ENCODE data around the gene TSPAN14. TPM values are rescaled to one million over a fixed set of nuclear protein-coding genes. Genes with fewer than 3 reads are reported as not detected.
A peak's percentile ranks its signal among the peaks of the same experiment; 100 is the strongest.
"Not testable (repeated sequence)": the region's sequence is repeated elsewhere in the genome, so short reads cannot be mapped to it uniquely, and the experiment has no call there.

Gene TSPAN14
- total RNA-seq, 2 experiments from 2014 or later, result 109 to 117 TPM

- ATAC-seq, result no peak
- Mint-ChIP-seq H3K4me1 (ENCODE audit: low read depth) (peaks cover 43% of the 10 kb centered on the region), H3K36me3 (ENCODE audit: low read depth) (peaks cover 10% of the 10 kb centered on the region), H3K9me3 (ENCODE audit: insufficient read depth) (no peaks in the 10 kb centered on the region), H3K4me3 (no peak overlapping the region), H3K27me3 (ENCODE audit: low read depth) (peaks cover 5% of the 10 kb centered on the region), H3K27ac (no peak overlapping the region)
- ChIA-PET CTCF (interaction anchor here (1.4 to 1.5 kb wide), 2 partner anchors 9 to 35 kb away, joined by 6 read pairs; no protein-coding TSS in a partner anchor), POLR2A (no interaction called here)
- no peak for DNase-seq
Measured at GRCh38 chr10:80540618-80540980, 86.5 kb downstream of the TSPAN14 start.

GRCh38 chr10:80540981-80541750 lies 87.1 kb downstream of the TSPAN14 start:
- DNase-seq (peak; percentile 5), ATAC-seq (no peak)
- Mint-ChIP-seq H3K4me3 (no peak overlapping the region), H3K36me3 (ENCODE audit: low read depth) (peaks cover 8% of the 10 kb centered on the region), H3K9me3 (ENCODE audit: insufficient read depth) (no peaks in the 10 kb centered on the region), H3K27ac (peak overlapping the region; percentile 35), H3K27me3 (ENCODE audit: low read depth) (peaks cover 5% of the 10 kb centered on the region), H3K4me1 (ENCODE audit: low read depth) (peaks cover 39% of the 10 kb centered on the region)
- POLR2A ChIA-PET, result no interaction called here
- CTCF ChIA-PET, result interaction anchor here (1.4 to 1.5 kb wide), 2 partner anchors 9 to 36 kb away, joined by 6 read pairs; no protein-coding TSS in a partner anchor

GRCh38 chr10:80542053-80542452 lies 87.9 kb downstream of the TSPAN14 start:
- H3K4me1 Mint-ChIP-seq (ENCODE audit: low read depth), result peaks cover 32% of the 10 kb centered on the region
- ChIA-PET CTCF (interaction anchor here (1.5 kb wide), 1 partner anchor 36 kb away, joined by 6 read pairs; no protein-coding TSS in a partner anchor), POLR2A (no interaction called here)
- ATAC-seq (no peak), DNase-seq (peak; percentile 1)
- no peak overlapping the region for H3K27ac Mint-ChIP-seq
- no peak overlapping the region for H3K4me3 Mint-ChIP-seq
- no peaks in the 10 kb centered on the region for H3K9me3 Mint-ChIP-seq (ENCODE audit: insufficient read depth)
- H3K27me3 Mint-ChIP-seq (ENCODE audit: low read depth), result peaks cover 5% of the 10 kb centered on the region
- peaks cover 7% of the 10 kb centered on the region for H3K36me3 Mint-ChIP-seq (ENCODE audit: low read depth)

GRCh38 chr10:80542652-80543318 lies 88.7 kb downstream of the TSPAN14 start:
- H3K36me3 Mint-ChIP-seq (ENCODE audit: low read depth), result peaks cover 7% of the 10 kb centered on the region
- no peak overlapping the region for H3K4me3 Mint-ChIP-seq
- DNase-seq (peak; percentile 5), ATAC-seq (no peak)
- peak overlapping the region; percentile 26 for H3K27ac Mint-ChIP-seq
- H3K9me3 Mint-ChIP-seq (ENCODE audit: insufficient read depth), result no peaks in the 10 kb centered on the region
- H3K4me1 Mint-ChIP-seq (ENCODE audit: low read depth), result peaks cover 26% of the 10 kb centered on the region
- ChIA-PET POLR2A (no interaction called here), CTCF (no interaction called here)
- H3K27me3 Mint-ChIP-seq (ENCODE audit: low read depth), result peaks cover 5% of the 10 kb centered on the region

- H3K4me3 Mint-ChIP-seq; H3K9me3 Mint-ChIP-seq (ENCODE audit: insufficient read depth); H3K27ac Mint-ChIP-seq; H3K27me3 Mint-ChIP-seq (ENCODE audit: low read depth); POLR2A ChIA-PET; ATAC-seq; H3K36me3 Mint-ChIP-seq (ENCODE audit: low read depth): not testable (repeated sequence)
- peaks cover 21% of the 10 kb centered on the region for H3K4me1 Mint-ChIP-seq (ENCODE audit: low read depth)
- CTCF ChIA-PET, result interaction anchor here (1.4 kb wide), 2 partner anchors 38 to 165 kb away, joined by 3 to 4 read pairs; no protein-coding TSS in a partner anchor
- peak; percentile 9 for DNase-seq
Measured at GRCh38 chr10:80543319-80543672, 89.2 kb downstream of the TSPAN14 start.

GRCh38 chr10:80544316-80544953 lies 90.3 kb downstream of the TSPAN14 start:
- Mint-ChIP-seq H3K4me1 (ENCODE audit: low read depth) (peaks cover 21% of the 10 kb centered on the region), H3K27ac (no peak overlapping the region), H3K27me3 (ENCODE audit: low read depth) (peaks cover 5% of the 10 kb centered on the region), H3K36me3 (ENCODE audit: low read depth) (peaks cover 5% of the 10 kb centered on the region), H3K9me3 (ENCODE audit: insufficient read depth) (no peaks in the 10 kb centered on the region), H3K4me3 (no peak overlapping the region)
- DNase-seq, result peak; percentile 9
- no peak for ATAC-seq
- ChIA-PET CTCF (interaction anchor here (1.4 kb wide), 2 partner anchors 39 to 167 kb away, joined by 3 to 4 read pairs; no protein-coding TSS in a partner anchor), POLR2A (no interaction called here)

- H3K4me1 Mint-ChIP-seq (ENCODE audit: low read depth), result peaks cover 17% of the 10 kb centered on the region
- no peak overlapping the region for H3K27ac Mint-ChIP-seq
- H3K27me3 Mint-ChIP-seq (ENCODE audit: low read depth), result peaks cover 5% of the 10 kb centered on the region
- H3K36me3 Mint-ChIP-seq (ENCODE audit: low read depth), result peaks cover 2% of the 10 kb centered on the region
- POLR2A ChIA-PET, result no interaction called here
- no peaks in the 10 kb centered on the region for H3K9me3 Mint-ChIP-seq (ENCODE audit: insufficient read depth)
- H3K4me3 Mint-ChIP-seq, result no peak overlapping the region
- DNase-seq (no peak), ATAC-seq (no peak)
- CTCF ChIA-PET, result no interaction called here
Measured at GRCh38 chr10:80545258-80545881, 91.3 kb downstream of the TSPAN14 start.

GRCh38 chr10:80552151-80552646 lies 98.1 kb downstream of the TSPAN14 start:
- peaks cover 10% of the 10 kb centered on the region for H3K27me3 Mint-ChIP-seq (ENCODE audit: low read depth)
- CTCF ChIA-PET, result interaction anchor here (1.4 kb wide), 1 partner anchor 15 kb away, joined by 5 read pairs; no protein-coding TSS in a partner anchor
- ATAC-seq (no peak), DNase-seq (peak; percentile 4)
- POLR2A ChIA-PET, result no interaction called here
- H3K36me3 Mint-ChIP-seq (ENCODE audit: low read depth), result no peaks in the 10 kb centered on the region
- no peaks in the 10 kb centered on the region for H3K4me1 Mint-ChIP-seq (ENCODE audit: low read depth)
- H3K9me3 Mint-ChIP-seq (ENCODE audit: insufficient read depth), result no peaks in the 10 kb centered on the region
- no peak overlapping the region for H3K27ac Mint-ChIP-seq
- H3K4me3 Mint-ChIP-seq, result no peak overlapping the region

GRCh38 chr10:80553436-80553835 lies 99.3 kb downstream of the TSPAN14 start:
- Mint-ChIP-seq H3K4me3 (no peak overlapping the region), H3K9me3 (ENCODE audit: insufficient read depth) (no peaks in the 10 kb centered on the region), H3K27me3 (ENCODE audit: low read depth) (peaks cover 14% of the 10 kb centered on the region), H3K27ac (no peak overlapping the region), H3K36me3 (ENCODE audit: low read depth) (no peaks in the 10 kb centered on the region), H3K4me1 (ENCODE audit: low read depth) (no peaks in the 10 kb centered on the region)
- DNase-seq (peak; percentile 3), ATAC-seq (no peak)
- CTCF ChIA-PET, result no interaction called here
- POLR2A ChIA-PET, result no interaction called here

- CTCF ChIA-PET, result no interaction called here
- no peaks in the 10 kb centered on the region for H3K36me3 Mint-ChIP-seq (ENCODE audit: low read depth)
- ATAC-seq, result no peak
- peak; percentile 2 for DNase-seq
- H3K27ac Mint-ChIP-seq, result no peak overlapping the region
- peaks cover 14% of the 10 kb centered on the region for H3K27me3 Mint-ChIP-seq (ENCODE audit: low read depth)
- POLR2A ChIA-PET, result no interaction called here
- no peak overlapping the region for H3K4me3 Mint-ChIP-seq
- no peaks in the 10 kb centered on the region for H3K9me3 Mint-ChIP-seq (ENCODE audit: insufficient read depth)
- H3K4me1 Mint-ChIP-seq (ENCODE audit: low read depth), result no peaks in the 10 kb centered on the region
Measured at GRCh38 chr10:80554050-80554449, 99.9 kb downstream of the TSPAN14 start.

GRCh38 chr10:80555415-80555814 lies 101.3 kb downstream of the TSPAN14 start:
- DNase-seq (peak; percentile 10), ATAC-seq (no peak)
- ChIA-PET CTCF (interaction anchor here (0.6 kb wide), 1 partner anchor 51 kb away, joined by 3 read pairs; no protein-coding TSS in a partner anchor), POLR2A (no interaction called here)
- Mint-ChIP-seq H3K27me3 (ENCODE audit: low read depth) (peaks cover 14% of the 10 kb centered on the region), H3K9me3 (ENCODE audit: insufficient read depth) (no peaks in the 10 kb centered on the region), H3K4me3 (no peak overlapping the region), H3K27ac (no peak overlapping the region), H3K4me1 (ENCODE audit: low read depth) (no peaks in the 10 kb centered on the region), H3K36me3 (ENCODE audit: low read depth) (no peaks in the 10 kb centered on the region)

Measured in activated CD8-positive, alpha-beta T cell treated with anti-CD3 and anti-CD28 coated beads, Interleukin-2, amount 10 ng/mL, durations not matched to agents 7 days and 5 days (primary cell).